WTC11 (cell line): ENCODE measurements around the gene HDAC5.

ENCODE experiments used
- CTCF ChIP-seq: fragments of 200-600 bp; IDR thresholded peaks from 2 replicates; pipeline ENCODE4 v1.8.0; 2022; ENCODE audit warnings: antibody characterized with exemption
- GABPB1 ChIP-seq: sonication (generic); formaldehyde crosslinking; IDR thresholded peaks from 2 replicates; pipeline ENCODE4 v1.8.1; 2023; ENCODE audit warnings: mild to moderate bottlenecking, missing genetic modification reagents
- KAT7 ChIP-seq: sonication (generic); formaldehyde crosslinking; IDR thresholded peaks from 2 replicates; pipeline ENCODE4 v1.8.1; 2023; ENCODE audit warnings: missing genetic modification reagents, mild to moderate bottlenecking, borderline replicate concordance
- ZNF671 ChIP-seq: fragments of 250-450 bp; sonication (Bioruptor Pico); IDR thresholded peaks from 2 replicates; pipeline ENCODE4 v1.8.0; 2021; ENCODE audit warnings: mild to moderate bottlenecking

DNA sequence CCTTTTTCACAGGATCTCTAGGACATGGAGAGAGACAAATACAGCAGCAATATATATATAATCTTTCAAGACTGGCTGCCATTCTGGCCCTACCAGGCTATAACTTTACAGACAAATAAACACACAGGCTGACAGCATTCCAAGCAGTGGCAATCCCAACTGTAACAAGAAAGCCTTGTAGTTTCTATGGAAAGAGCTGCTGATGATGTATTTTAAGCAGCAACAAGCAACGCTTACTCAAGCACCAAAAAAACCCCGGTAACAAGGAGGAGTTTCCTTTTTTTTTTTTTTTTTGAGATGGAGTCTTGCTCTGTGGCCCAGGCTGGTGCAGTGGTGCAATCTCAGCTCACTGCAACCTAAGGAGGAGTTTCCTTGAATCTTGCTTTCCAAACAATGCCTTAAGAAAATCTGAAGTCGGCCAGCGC is 80.2 kb downstream of the HDAC5 start:
- TF ChIP-seq CTCF (no peak), ZNF671 (CRISPR knock-in tag) (no peak), GABPB1 (CRISPR knock-in tag) (no peak), KAT7 (CRISPR knock-in tag) (no peak)
